ENCODE measurements around the gene UBA52. TPM values are rescaled to one million over a fixed set of nuclear protein-coding genes. Genes with fewer than 3 reads are reported as not detected.
A peak's percentile ranks its signal among the peaks of the same experiment; 100 is the strongest.

The UBA52 gene
- total RNA-seq, 3 donors from 2014 or later (not counting 1 experiment from before 2014, with no cell fraction given), result 1,016 to 1,271 (median 1,271) TPM

DNA sequence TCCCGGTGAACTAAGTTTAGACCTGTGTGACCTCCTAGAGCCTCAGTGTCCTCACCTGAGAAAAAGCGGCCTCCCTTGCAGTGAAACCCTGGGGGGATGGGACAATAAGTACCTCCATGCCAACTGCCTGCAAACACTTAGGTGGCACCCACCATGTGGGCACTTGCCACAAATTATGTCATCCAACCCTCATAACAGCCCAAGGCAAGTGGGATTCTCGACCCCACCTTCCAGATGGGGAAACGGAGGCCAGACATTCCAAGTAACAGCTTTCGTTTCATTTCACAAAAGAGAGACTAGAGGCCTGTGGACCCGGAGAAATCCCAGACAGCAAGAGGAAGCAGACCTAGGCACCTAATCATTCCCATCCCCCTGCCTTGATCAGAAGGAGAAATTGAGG, 23.8 kb downstream of the UBA52 start:
- 86% methylated on average over 6 of the region's 6 CpGs for WGBS (ENCODE audit: insufficient coverage)
- Mint-ChIP-seq H3K27me3 (ENCODE audit: low read depth in 2 of 2) (no peaks in the 10 kb centered on the region), H3K9me3 (no peaks in the 10 kb centered on the region), H3K36me3 (no peaks in the 10 kb centered on the region), H3K4me1 (peaks cover 5 to 25% of the 10 kb centered on the region in 2 donors), H3K27ac (no peak overlapping the region), H3K4me3 (peak overlapping the region; percentile 37)
- Histone ChIP-seq H3K27ac (ENCODE audit: low read length) (no peak overlapping the region), H3K4me3 (ENCODE audit: low read length) (no peak overlapping the region), H3K27me3 (ENCODE audit: control insufficient read depth, insufficient read depth, low read length) (peaks cover 12% of the 10 kb centered on the region), H3K36me3 (ENCODE audit: control insufficient read depth, insufficient read depth, low read length) (peaks cover 4% of the 10 kb centered on the region), H3K4me1 (ENCODE audit: control insufficient read depth, insufficient read depth, low read length) (peaks cover 30% of the 10 kb centered on the region), H3K9me3 (ENCODE audit: control insufficient read depth, insufficient read depth, low read length) (no peaks in the 10 kb centered on the region)
- intact Hi-C loops (cut with micrococcal nuclease), result loop anchor here (1.0 kb wide), 1 partner anchor 252 kb away; no protein-coding TSS in a partner anchor
- DNase-seq (no peak), ATAC-seq (no peak)
- TF ChIP-seq, protein P1, sequence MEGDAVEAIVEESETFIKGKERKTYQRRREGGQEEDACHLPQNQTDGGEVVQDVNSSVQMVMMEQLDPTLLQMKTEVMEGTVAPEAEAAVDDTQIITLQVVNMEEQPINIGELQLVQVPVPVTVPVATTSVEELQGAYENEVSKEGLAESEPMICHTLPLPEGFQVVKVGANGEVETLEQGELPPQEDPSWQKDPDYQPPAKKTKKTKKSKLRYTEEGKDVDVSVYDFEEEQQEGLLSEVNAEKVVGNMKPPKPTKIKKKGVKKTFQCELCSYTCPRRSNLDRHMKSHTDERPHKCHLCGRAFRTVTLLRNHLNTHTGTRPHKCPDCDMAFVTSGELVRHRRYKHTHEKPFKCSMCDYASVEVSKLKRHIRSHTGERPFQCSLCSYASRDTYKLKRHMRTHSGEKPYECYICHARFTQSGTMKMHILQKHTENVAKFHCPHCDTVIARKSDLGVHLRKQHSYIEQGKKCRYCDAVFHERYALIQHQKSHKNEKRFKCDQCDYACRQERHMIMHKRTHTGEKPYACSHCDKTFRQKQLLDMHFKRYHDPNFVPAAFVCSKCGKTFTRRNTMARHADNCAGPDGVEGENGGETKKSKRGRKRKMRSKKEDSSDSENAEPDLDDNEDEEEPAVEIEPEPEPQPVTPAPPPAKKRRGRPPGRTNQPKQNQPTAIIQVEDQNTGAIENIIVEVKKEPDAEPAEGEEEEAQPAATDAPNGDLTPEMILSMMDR (IDR thresholded peaks at IDR 0.05), result no peak

DNA sequence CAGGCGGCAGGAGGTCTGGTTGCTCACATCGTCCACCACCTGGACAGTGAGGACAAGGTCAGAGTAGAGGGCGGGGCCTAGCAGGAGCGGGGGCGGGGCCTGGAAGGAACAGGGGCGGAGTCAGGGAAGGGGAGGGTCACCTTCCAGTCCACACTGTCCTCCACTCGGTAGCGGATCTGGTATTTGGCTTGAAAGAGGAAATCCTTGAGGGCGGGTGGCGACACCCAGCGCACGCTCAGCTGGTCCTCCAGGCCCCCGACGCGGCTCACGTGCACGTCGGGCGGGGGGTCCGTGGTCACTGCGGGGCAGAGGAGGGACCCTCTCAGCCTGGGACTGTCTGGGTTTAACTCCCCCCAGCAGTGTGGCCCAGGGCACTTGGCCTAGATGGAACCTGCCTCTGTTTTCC, 25.1 kb downstream of the UBA52 start:
- intact Hi-C loops (cut with micrococcal nuclease), result no loop called here
- H3K27ac Mint-ChIP-seq, result no peak overlapping the region
- H3K9me3 Mint-ChIP-seq, result no peaks in the 10 kb centered on the region
- Histone ChIP-seq H3K4me1 (ENCODE audit: control insufficient read depth, insufficient read depth, low read length) (peaks cover 27% of the 10 kb centered on the region), H3K27me3 (ENCODE audit: control insufficient read depth, insufficient read depth, low read length) (peaks cover 13% of the 10 kb centered on the region), H3K4me3 (ENCODE audit: low read length) (no peak overlapping the region), H3K36me3 (ENCODE audit: control insufficient read depth, insufficient read depth, low read length) (no peaks in the 10 kb centered on the region), H3K27ac (ENCODE audit: low read length) (no peak overlapping the region), H3K9me3 (ENCODE audit: control insufficient read depth, insufficient read depth, low read length) (no peaks in the 10 kb centered on the region)
- peaks cover 5 to 21% of the 10 kb centered on the region in 2 donors for H3K4me1 Mint-ChIP-seq
- H3K4me3 Mint-ChIP-seq, result no peak overlapping the region
- 21% methylated on average over 20 of the region's 21 CpGs for WGBS (ENCODE audit: insufficient coverage)
- H3K36me3 Mint-ChIP-seq, result no peaks in the 10 kb centered on the region
- DNase-seq (no peak), ATAC-seq (peak in 2 of 3 donors; percentile 26 to 36)
- TF ChIP-seq, protein P1 (IDR thresholded peaks at IDR 0.05), result no peak
- peaks cover 0 to 4% of the 10 kb centered on the region in 2 donors for H3K27me3 Mint-ChIP-seq (ENCODE audit: low read depth in 2 of 2)

DNA sequence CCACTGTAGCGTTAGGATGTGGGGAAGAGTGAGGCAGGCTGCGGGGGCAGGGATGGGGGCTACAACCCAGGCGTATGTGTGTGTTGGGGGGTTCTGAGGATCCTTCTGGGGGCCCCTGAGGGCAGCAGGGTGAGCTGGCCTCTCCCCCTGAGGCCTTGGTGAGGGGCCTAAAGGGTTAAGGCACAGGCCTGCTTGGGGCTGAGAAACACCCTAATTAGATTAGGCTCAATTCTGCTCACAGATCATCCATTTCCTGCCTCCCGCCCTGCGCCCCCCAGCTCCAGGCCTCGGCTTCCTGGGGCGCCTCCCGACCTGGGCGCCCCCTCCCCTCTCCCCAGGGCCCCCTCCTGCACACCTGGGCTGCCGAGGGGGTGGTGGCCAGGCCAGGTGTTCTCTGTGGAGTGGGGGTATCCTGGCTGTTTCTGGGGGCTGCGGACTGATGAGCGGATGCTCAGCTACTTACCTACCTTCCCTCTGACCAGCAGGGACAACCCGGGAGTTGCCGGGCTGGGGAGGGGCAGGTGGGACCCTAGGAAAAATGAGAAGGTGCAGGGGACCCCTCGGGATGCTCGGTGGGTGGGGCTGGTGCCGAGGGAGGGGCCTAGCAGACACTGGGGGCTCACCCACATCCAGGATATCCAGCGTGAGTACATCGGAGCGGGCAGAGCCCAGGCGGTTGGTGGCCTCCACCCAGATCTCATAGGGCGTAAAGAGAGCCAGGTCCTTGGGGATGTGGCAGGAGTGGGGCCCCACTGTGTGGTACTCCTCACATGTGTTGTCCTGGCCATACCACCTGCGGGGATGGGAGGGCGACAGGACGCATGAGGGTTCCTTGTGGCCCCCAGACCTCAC, 26.4 kb downstream of the UBA52 start:
- H3K4me3 ChIP-seq (ENCODE audit: low read length), result no peak overlapping the region
- Mint-ChIP-seq H3K4me3 (no peak overlapping the region), H3K36me3 (no peaks in the 10 kb centered on the region), H3K9me3 (no peaks in the 10 kb centered on the region), H3K27me3 (ENCODE audit: low read depth in 2 of 2) (peaks cover 4 to 10% of the 10 kb centered on the region in 2 donors), H3K4me1 (peaks cover 5 to 23% of the 10 kb centered on the region in 2 donors), H3K27ac (no peak overlapping the region)
- peaks cover 19% of the 10 kb centered on the region for H3K27me3 ChIP-seq (ENCODE audit: control insufficient read depth, insufficient read depth, low read length)
- 58% methylated on average over 19 of the region's 25 CpGs for WGBS (ENCODE audit: insufficient coverage)
- H3K27ac ChIP-seq (ENCODE audit: low read length), result no peak overlapping the region
- TF ChIP-seq, protein P1 (IDR thresholded peaks at IDR 0.05), result no peak
- H3K36me3 ChIP-seq (ENCODE audit: control insufficient read depth, insufficient read depth, low read length), result no peaks in the 10 kb centered on the region
- peaks cover 27% of the 10 kb centered on the region for H3K4me1 ChIP-seq (ENCODE audit: control insufficient read depth, insufficient read depth, low read length)
- no peaks in the 10 kb centered on the region for H3K9me3 ChIP-seq (ENCODE audit: control insufficient read depth, insufficient read depth, low read length)
- intact Hi-C loops (cut with micrococcal nuclease), result no loop called here
- ATAC-seq (no peak), DNase-seq (no peak)
